Glomerular endothelial cell (primary cell): ENCODE measurements around the gene MAN1C1. TPM values are rescaled to one million over a fixed set of nuclear protein-coding genes. Genes with fewer than 3 reads are reported as not detected.
"Not testable (repeated sequence)": the region's sequence is repeated elsewhere in the genome, so short reads cannot be mapped to it uniquely, and the experiment has no call there.

Experiments
- DNase-seq: peaks from one replicate; pipeline ENCODE4 v3.0.0-alpha.2; 2011; ENCODE audit warnings: low read depth, low spot score; ENCODE audit errors: extremely low read depth
- total RNA-seq: library from RNA; depleted of rRNA; stranded (reverse); fragments of >200 nt; gene quantifications from 2 replicates; pipeline ENCODE4 v1.2.3, GENCODE V29; 2015

MAN1C1 gene
- total RNA-seq, 1 donor from 2014 or later = 48.0 TPM

DNA sequence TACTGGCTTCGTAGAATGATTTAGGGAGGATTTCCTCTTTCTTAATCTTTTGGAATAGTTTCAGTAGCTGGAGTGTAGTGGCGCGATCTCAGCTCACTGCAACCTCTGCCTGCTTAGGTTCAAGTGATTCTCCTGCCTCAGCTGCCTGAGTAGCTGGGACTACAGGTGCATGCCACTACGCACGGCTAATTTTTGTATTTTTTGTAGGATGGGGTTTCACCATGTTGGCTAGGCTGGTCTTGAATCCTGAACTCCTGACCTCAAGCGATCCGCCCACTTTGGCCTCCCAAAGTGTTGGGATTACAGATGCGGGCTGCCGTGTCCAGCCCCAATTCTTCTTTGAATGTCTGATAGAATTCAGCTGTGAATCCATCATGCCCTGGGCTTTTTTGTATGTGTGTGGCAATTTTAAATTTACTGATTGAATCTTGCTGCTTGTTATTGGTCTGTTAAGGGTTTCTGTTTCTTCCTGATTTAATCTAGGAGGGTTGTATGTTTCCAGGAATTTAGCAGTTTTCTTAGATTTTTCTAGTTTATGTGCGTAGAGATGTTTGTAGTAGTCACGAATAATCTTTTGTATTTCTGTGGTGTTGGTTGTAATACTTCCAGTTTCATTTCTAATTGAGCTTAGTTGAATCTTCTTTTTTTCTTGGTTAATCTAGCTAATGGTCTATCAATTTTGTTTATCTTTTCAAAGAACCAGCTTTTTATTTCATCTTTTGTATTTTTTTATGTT lies 15.3 kb downstream of the MAN1C1 start:
- DNase-seq = no peak

DNA sequence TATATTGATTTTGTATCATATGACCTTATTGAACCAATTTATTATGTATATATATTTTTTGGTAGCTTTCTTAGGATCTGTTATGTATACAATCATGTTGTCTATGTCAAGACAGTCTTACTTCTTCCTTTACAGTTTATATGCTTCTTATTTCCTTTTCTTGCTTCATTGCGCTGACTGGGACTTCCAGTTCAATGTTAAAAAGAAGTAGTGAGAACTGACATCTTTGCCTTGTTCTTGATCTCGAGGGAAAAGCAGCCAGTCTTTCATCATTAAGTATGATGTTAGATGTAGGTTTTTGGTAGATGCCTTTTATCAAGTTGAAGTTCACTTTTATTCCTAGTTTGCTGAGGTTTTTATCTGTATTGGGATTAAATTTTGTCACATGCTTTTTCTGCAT lies 17.5 kb downstream of the MAN1C1 start:
- DNase-seq = no peak

DNA sequence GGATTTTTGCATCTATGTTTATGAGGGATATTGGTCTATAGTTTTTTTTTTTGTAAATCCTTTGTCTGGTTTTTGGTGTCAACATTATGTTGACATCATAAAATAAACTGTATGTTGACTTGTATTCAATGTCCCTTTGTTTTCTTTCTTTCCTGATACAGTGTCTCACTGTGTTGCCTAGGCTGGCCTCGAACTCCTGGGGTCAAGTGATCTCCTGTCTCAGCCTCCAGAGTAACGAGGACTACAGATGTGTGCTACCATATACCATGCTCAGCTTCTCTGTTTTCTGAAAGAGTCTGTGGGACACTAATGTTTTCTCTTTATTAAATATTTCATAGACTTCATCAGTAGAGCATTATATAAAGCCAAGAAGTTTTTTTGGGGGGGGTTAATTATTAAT lies 18.3 kb downstream of the MAN1C1 start:
- no peak for DNase-seq

DNA sequence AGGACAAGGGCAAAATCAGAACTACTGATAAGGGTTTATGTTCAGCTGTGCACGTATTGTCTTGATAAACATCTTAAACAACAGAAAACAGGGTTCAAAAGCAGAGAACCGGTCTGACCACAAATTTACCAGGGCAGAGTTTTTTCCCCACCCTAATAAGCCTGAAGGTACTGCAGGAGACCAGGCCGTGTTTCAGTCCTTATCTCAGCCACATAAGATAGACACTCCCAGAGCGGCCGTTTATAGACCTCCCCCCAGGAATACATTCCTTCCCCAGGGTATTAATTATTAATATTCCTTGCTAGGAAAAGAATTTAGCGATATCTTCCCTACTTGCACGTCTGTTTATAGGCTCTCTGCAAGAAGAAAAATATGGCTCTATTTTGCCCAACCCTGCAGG lies 19.6 kb downstream of the MAN1C1 start:
- DNase-seq = not testable (repeated sequence)

DNA sequence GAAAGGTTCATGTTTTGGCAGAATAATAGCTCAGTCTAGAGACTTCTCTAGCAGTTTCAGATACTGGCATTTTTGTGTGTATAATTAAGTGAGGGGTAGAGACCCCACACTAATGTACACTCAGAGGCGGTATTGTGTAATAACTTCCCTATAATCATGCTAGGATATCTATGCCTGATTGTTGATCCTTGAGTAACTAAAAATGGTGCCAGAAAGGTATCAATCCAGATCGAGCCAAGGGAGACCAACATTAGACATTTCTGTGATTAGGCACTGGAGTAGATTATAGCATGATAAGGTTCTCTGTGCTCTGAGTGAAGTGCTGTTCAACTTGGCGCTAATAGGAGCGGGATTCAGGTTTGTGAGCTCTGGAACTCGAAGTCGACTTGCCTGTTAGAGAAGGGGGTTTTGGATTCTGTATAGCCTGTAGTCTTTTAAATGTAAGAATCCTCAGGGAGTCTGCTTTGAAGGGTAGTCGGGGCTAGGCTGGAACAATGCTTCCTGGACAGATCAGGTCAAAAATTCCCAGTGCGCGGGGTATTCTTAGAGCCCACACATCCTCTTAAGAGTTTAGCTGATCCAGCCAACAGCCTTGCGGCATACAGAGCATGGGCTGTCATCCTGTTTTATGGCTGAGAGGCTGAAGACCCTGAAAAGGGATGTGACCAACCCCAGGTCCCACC lies 24.2 kb downstream of the MAN1C1 start:
- DNase-seq = no peak

DNA sequence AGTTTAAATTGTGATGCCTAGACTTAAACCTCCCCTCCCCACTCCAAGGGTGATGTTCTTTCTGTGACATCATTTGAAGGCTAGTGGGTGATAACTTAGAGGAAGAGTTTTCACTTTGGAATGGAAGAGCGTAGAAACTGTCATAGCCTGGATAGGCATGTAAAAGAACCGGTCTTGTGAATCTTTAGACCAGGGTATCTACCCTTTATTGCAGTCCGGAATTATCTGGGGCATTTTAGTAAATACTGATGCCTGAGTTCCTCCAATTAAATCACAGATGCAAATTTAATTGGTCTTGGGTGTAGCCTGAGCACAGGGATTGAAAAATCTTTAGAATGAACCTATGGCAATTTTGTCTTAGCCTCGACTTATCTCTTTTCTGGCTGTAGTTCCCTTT lies 24.7 kb downstream of the MAN1C1 start:
- DNase-seq = no peak

DNA sequence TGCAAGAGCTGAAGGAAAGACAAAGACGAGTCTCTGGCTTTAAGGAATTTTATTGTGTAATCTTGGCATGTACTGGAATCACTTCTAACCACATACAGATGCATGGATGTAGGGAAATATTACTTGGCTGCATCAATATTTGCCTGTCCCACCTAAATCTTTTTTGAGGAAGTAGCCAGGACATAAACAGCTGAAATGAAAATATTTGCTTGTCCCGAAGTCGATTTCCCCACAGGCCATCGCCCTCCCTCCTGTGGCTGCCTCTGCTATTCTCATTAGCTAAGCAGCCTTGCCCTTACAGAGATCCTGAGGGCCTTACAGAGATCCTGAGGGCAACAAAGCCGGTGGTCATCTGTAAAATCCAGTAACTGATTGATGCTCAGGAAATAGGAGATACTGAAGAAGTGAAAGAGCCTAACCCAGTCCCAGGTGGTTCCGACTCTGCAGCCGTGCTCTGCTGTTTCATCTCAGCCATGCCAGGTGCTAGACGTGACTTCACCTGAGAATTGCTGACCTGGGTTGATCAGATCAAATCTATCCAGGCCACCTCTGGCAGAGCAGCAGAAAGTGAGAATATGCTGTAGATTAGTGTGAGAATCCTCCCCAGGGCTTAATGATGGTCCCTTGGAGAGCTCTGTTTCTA lies 25.5 kb downstream of the MAN1C1 start:
- DNase-seq = no peak

DNA sequence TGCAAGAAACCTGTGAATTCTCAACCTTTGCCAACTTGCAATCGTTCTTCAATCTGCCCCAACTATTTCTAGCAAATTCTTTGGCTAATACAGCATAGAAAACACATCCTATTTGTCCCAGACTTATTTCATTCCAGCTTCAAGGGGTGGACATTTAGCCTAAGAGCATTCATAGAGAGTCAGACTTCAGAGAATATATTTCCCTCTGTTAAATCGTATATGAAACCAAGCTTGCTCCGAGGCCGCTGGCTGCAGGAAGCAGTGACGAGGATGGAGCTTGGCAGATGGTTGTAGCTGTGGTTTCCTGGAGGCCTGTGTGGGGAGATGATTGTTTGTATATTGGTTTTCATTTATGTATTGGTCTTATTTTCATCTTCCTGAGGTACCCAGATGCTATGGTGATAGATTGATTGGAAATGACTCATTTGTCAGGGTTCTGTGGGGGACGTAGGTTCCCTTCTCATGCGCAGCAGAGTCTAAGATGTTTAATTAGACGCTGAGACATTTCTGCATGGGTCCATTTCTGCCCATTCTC lies 26.1 kb downstream of the MAN1C1 start:
- peak; percentile 57 for DNase-seq

DNA sequence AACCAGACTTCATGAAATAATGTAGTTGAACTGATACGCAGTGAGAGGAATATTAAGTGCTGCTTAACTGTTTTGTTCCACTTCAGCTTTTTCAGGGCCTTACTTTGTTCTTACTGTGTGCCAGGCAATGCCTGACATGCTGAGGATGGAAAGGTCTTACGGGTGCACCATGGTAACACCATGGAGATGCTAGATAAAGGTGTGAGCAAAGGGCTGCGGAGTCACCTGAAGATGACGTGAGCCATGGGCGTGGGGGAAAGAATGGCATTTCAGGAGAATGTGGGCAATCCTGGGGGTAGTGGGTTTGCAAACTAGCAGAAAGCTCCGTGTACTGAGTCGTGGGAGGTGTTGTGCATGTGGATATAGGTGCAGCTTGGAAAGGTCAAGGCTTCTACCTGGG lies 27.3 kb downstream of the MAN1C1 start:
- DNase-seq = no peak

DNA sequence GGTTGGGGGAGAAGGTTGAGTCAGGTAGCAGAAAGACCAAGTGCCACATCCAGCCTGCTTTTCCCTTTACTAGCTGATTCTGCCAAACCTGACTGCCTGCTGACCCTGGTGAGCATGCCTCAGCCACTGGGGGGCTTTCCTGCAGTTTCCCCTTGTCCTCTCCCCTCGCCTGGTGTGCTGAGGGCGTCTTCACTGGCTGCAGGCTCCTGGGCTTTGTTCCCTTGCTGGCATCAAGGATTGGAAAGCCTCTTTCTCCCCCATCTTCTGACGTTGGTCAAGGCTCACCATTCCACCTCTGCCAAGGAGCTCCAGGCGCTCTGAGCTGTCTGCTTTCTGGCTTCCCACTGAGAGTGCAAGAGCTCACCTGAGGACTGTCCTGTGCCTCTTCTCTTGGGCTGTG lies 28.4 kb downstream of the MAN1C1 start:
- no peak for DNase-seq

DNA sequence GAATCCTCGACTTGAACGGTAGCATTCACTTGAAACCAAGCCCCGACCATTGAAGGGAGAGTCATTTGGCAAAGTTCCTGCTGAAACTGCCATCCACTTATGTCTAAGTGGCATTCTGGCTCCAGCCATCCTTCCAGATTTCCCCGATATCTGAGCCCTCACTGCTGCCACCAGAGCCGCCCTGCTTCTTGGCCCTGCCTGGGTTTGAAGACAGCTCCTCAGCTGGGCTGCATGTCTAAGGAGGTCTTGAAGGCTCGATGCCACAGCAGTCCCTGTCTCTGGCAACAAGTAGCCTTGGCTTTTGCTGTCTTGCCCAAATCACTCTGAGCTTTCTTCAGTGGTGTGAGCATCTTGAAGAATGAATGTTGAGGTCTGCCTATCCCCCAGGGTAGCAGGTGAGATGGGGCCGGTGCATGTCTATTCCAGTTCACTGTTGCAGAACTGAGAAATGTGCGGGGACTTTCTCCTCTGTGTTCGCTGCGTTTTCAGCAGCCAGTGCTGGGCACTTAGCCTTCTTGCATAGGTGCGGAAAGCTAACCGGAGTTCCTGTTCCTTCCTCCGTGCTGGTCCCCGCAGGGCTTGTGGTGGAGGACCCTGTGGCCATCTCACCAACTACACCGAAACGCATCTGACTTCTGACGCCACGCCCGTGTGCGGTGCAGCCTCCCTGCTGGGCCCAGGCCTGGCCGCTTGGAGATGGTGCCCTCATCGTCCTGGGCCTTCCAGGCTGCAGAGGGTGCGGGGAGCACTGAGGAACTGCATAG lies 29.2 kb downstream of the MAN1C1 start:
- DNase-seq = no peak

DNA sequence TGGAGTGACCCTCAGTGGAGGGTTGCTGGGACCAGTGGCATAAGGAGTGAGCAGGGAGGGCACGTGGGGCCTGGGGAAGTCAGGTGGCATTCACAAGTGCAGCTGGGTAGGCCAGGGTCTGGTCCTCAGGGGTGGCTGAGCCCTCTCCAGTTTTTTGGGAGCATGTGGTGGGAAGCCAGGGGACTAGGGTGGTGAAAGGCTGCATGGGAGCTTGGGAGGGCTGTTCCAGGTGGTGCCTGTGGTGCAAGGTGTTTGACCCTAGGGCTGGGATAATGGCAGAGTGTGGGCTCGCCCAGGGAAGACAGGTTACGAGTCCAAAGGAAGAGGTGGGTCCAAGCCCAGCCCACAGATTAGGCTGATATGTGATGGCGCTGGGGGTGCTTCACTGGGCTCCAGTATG lies 30.5 kb downstream of the MAN1C1 start:
- DNase-seq = no peak

DNA sequence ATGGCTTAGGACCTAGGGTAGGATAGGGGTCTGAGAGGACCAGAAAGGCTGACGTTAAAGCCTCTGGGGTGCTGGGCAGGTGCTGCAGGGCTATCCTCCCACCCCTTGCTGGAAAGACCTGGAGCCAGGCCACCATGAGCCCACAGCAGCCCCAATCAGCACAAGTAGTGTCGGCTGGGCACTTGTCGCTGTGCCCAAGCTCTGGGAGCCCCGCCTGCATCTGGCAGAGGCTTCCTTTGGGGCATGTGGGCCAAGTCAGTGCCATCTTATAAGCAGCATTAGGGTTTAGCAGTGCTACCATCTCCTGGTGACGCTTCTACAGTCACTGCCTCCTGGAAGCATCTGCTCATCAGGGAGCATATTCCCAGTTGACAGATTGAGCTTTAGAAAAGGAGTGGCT lies 31.3 kb downstream of the MAN1C1 start:
- DNase-seq = no peak

DNA sequence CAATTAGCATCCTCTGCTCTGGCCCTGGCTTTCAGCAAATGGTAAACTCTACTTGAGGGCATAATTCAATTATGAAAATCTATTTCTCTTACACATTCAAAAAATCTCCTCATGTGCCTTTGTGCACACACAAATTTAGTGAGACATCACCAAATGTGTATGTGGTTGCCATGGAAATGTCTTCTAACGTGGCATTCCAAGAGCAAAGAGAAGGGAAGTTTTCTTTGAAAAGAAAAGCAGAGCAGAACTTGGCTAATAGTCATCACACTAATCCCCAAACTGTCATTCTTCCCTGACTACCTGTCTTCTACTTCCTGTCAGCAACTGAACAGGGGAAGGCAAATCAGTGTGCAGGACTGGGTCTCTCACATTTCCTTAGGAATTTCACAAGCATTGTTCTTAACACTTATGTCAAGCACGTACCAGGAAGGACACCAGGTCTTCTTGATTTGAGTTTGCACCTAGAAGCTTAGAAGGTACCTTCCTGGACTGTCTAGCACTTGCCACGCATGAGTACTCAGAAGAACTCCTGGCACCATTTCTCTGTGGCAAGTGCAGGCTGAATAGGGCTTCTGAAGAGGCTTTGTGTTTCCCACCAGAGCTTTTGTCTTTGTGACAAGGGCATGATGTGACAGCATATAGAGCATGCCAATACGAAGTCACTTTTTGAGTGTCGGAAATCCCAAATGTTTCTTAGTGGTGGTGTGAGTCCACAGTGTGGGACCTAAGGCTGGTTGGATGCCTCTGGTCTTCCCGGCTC lies 32.3 kb downstream of the MAN1C1 start:
- DNase-seq = no peak

DNA sequence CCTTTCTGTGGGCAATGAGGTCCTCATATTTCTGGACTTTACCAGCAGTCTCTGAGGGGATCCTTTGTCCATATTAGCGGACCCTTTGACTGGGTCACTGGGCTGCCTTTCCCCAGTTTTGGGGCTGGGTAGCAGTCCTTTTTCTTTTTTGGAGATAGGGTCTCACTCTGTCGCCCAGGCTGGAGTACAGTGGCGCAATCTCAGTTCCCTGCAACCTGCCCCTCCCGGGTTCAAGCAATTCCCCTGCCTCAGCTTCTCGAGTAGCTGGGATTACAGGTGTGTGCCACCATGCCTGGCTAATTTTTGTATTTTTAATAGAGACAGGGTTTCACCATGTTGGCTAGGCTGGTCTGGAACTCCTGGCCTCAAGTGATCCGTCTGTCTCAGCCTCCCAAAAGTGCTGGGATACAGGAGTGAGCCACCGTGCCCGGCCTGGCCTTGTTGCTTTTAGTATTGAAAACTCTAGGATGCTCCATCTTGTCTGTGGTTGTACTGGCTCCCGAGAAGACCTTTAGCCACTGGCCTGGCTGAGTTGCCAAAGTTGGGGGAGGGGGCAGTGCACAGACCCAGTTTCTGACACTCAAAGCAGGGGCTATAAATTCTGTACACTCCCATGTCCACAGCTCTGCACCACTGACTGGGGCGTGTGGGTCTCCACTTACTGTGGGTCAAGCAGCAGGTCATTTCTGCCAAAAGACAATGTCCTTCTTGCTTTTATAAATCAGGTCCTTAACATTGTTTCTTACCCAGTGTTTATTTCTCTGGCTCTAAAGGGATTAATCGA lies 33.1 kb downstream of the MAN1C1 start:
- no peak for DNase-seq

DNA sequence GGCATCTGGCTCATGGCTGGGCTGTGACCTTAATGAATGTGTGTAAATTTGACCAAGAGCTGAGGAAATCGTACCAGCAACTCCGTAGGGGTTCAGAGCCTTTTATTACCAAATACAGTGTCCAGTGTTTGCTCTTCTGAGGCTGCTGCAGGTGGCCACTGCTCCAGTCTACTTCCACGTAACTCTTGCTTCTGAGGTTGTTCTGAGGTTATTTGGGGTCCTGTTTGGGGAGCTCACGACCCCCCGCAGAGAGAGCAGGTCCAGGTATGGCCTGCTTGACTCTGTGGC lies 33.6 kb downstream of the MAN1C1 start:
- DNase-seq = no peak

DNA sequence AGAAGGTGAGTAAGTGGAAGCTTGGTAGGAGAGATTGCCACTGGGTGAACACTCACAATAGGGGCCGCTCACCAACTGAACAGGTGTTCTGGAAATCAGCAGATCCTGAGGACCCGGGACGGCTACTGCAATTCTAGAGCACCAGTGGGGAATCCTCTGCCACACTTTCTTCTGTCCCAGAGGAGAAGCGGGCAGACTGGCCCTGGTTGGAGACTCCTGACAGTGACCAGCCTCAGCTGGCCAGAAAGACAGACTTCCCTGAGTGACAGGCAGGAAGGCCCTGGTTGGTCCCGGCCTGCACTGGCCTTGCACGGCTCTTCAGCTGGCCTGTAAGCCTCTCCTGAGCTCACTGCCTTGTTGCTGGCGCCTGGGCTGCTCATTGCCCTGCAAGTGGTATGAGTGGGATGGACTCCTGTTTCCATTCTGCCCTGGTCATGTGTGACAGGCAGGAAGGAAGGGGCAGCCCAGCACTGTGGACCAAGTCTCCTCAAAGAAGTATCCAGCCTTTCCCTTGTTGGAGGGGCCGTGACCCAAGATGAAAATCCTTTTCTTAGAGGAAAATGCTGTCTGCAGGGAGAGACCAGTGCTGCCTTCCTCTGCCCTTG lies 34.5 kb downstream of the MAN1C1 start:
- DNase-seq = no peak

DNA sequence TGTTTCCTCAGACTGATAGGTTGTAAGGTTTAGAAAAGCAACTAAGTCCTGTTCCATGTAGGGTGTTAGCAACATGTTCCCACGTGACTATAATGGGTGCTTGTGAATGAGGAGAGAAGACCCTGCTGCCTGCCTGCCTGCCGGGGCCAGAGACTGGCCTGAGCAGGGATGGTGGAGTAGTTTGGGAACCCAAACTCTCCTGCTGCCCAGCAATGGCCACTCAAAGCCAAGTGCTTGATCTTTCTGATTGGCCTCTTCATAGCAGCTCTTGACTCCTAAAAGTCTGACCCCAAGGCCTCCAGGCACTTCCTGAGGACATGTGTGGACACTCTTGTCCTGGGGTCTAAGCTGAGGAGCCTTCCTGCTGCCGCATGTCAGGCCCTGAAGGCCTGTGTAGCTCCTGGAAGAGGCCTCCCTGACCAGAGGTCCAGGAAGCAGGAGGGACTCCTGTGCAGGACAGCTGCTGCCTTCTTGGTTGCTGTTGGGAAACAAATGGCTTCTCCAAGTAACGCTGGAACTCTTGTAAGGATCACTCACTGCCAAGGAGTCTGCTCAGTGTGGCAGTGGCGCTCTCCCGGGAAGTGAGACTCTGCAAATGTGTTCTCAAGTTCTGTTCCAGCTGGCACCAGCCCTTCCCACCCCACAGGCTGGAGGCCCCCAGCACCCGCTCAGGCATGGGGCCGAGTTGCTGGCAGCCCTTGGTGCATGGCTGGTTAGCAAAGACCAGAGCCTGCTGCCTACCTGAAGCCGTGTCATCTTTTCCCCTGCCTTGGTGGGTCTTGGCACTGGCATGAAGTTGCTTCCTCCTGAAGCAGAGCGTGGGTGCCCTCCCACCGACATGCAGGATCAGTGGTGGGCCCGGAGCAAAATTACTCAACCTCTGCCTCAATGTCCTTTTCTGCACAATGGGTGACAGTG lies 35.5 kb downstream of the MAN1C1 start:
- no peak for DNase-seq
